Endothelial cell of umbilical vein (primary cell): ENCODE results near the gene SLC30A1. TPM values are rescaled to one million over a fixed set of nuclear protein-coding genes. Genes with fewer than 3 reads are reported as not detected.

Experiments
- BruUV-seq: library from RNA; stranded (reverse); fragments of 400-500 nt; replicated peaks from 2 replicates; lab custom pipeline; 2021; lab: Mats Ljungman, UMichigan
- CTCF ChIA-PET: fragments of 300-600, 350-600 bp; sonication (Branson Sonifier 250); formaldehyde crosslinking; loops from one replicate; lab custom pipeline; 2021; ENCODE audit warnings: antibody characterized with exemption, inconsistent platforms; lab: Charles Lee
- POLR2A ChIA-PET: fragments of 300-600, 350-600 bp; sonication (Branson Sonifier 250); formaldehyde crosslinking; loops from one replicate; lab custom pipeline; 2021; ENCODE audit warnings: antibody characterized with exemption, inconsistent platforms; lab: Charles Lee
- DNase-seq: peaks from one replicate; pipeline ENCODE4 v3.0.0-alpha.2; 2011; ENCODE audit warnings: low read depth, low spot score
- FAIRE-seq: peaks from 2 replicates; lab custom pipeline; 2011; peaks lifted over from hg19 to GRCh38; lab: Jason Lieb, UNC
- H2AFZ ChIP-seq: 2 replicates; pipeline ENCODE4 v1.6.0; 2012; ENCODE audit warnings: low read depth, low read length, control low read depth, inconsistent platforms
- H3K27ac ChIP-seq: 2 replicates; pipeline ENCODE4 v1.5.1; 2011; ENCODE audit warnings: low read depth, mild to moderate bottlenecking, control low read depth, low read length, moderate library complexity; ENCODE audit not compliant: insufficient read depth
- H3K27me3 ChIP-seq, 2 experiments: 2 replicates each; pipeline versions ENCODE4 v1.6.0 to v1.6.1; 2011; ENCODE audit warnings: low read length in 2 of 2, mixed read lengths in 1 of 2; ENCODE audit not compliant: control insufficient read depth in 2 of 2, insufficient read depth in 2 of 2
- H3K36me3 ChIP-seq, 2 experiments: 2 replicates in 1 of 2; 3 replicates in 1 of 2; pipeline ENCODE4 v1.5.1; 2011; ENCODE audit warnings: low read length in 2 of 2, mild to moderate bottlenecking in 1 of 2, moderate library complexity in 1 of 2; ENCODE audit not compliant: control insufficient read depth in 2 of 2, insufficient read depth in 2 of 2; ENCODE audit errors: extremely low read depth in 1 of 2
- H3K4me1 ChIP-seq: 3 replicates; pipeline ENCODE4 v1.5.1; 2011; ENCODE audit warnings: mild to moderate bottlenecking, low read length; ENCODE audit not compliant: control insufficient read depth, insufficient read depth; ENCODE audit errors: extremely low read depth
- H3K4me2 ChIP-seq: 2 replicates; pipeline ENCODE4 v1.6.1; 2011; ENCODE audit warnings: low read length, control low read depth, mixed read lengths; ENCODE audit not compliant: insufficient read depth
- H3K4me3 ChIP-seq, 3 experiments: fragments of 200-600 bp in 1 of 3; sonication (generic), shearing (Covaris generic) in 1 of 3; replicated peaks in 1 of 3; 2 replicates each; pipeline ENCODE4 v1.5.1; 2011 to 2016; ENCODE audit warnings: control low read depth in 3 of 3, low read length in 3 of 3, mild to moderate bottlenecking in 2 of 3, inconsistent platforms in 1 of 3, low read depth in 1 of 3, moderate library complexity in 1 of 3; ENCODE audit not compliant: insufficient read depth in 1 of 3
- H3K79me2 ChIP-seq: 2 replicates; pipeline ENCODE4 v1.6.0; 2012; ENCODE audit warnings: low read length, inconsistent platforms; ENCODE audit not compliant: control insufficient read depth, insufficient read depth
- H3K9ac ChIP-seq: replicated peaks from 2 replicates; pipeline ENCODE3; 2011; ENCODE audit warnings: low read length, control low read depth; ENCODE audit not compliant: insufficient read depth; ENCODE audit errors: extremely low read depth
- H3K9me1 ChIP-seq: replicated peaks from 3 replicates; pipeline ENCODE4 v1.6.0; 2011; ENCODE audit warnings: mild to moderate bottlenecking, low read length; ENCODE audit not compliant: control insufficient read depth, insufficient read depth; ENCODE audit errors: extremely low read depth
- H3K9me3 ChIP-seq: replicated peaks from 2 replicates; pipeline ENCODE4 v1.5.1; 2012; ENCODE audit warnings: low read length, inconsistent platforms; ENCODE audit not compliant: control insufficient read depth, insufficient read depth
- H4K20me1 ChIP-seq: replicated peaks from 2 replicates; pipeline ENCODE3; 2011; ENCODE audit warnings: mild to moderate bottlenecking, low read length; ENCODE audit not compliant: control insufficient read depth, insufficient read depth; ENCODE audit errors: extremely low read depth
- GATA2 ChIP-seq: IDR thresholded peaks from 2 replicates; pipeline ENCODE4 v1.7.0; 2011; ENCODE audit warnings: low read depth, mild to moderate bottlenecking, moderate library complexity, mixed read lengths, low read length; ENCODE audit not compliant: insufficient read length, insufficient read depth
- MYC ChIP-seq: IDR thresholded peaks from one replicate; pipeline ENCODE4 v1.6.1; 2011; ENCODE audit warnings: mild to moderate bottlenecking, low read depth, low read length
- dilution Hi-C: fragments of 300-500 bp; cut with MboI; formaldehyde crosslinking; loops from one replicate; pipeline ENCODE4 v1.15.0; 2019; ENCODE audit warnings: low sequenced_read_pairs; ENCODE audit not compliant: extremely low pct_ligation_motif_present
- intact Hi-C: fragments of 100-400 bp; cut with micrococcal nuclease; formaldehyde crosslinking; loops from one replicate; pipeline ENCODE4 v1.10.0; 2022
- polyA plus RNA-seq, 4 experiments: library from polyadenylated mRNA; depleted of rRNA in 3 of 4; stranded (reverse) in 3 of 4; unstranded in 1 of 4; fragments of >200 nt; gene quantifications; 2 replicates each; pipeline versions ENCODE4 v1.2.1 to v1.2.3, GENCODE V29; 2011 to 2012; ENCODE audit warnings: missing spikeins in 1 of 4
- total RNA-seq: library from RNA; stranded (reverse); gene quantifications from 2 replicates; pipeline ENCODE4 v1.2.3, GENCODE V29; 2021
- TF ChIP-seq, protein P1 (sequence below), 2 donors: IDR thresholded peaks; 1 replicate in 1 of 2; 2 replicates in 1 of 2; pipeline ENCODE4 v1.5.1; 2011; ENCODE audit warnings: low read length in 2 of 2, mild to moderate bottlenecking in 2 of 2, moderate library complexity in 2 of 2, control low read depth in 1 of 2, inconsistent platforms in 1 of 2, low read depth in 1 of 2; ENCODE audit not compliant: insufficient read depth in 1 of 2; ENCODE audit errors: extremely low read depth in 1 of 2
- TF ChIP-seq, protein P2 (sequence below): IDR thresholded peaks from 2 replicates; pipeline ENCODE4 v1.6.1; 2011; ENCODE audit not compliant: insufficient read depth, insufficient read length

The SLC30A1 gene
- total and polyA plus RNA-seq, 2 donors (not counting 3 experiments of a cell fraction or from before 2014, with no cell fraction given): 5.5 to 21.5 TPM

DNA sequence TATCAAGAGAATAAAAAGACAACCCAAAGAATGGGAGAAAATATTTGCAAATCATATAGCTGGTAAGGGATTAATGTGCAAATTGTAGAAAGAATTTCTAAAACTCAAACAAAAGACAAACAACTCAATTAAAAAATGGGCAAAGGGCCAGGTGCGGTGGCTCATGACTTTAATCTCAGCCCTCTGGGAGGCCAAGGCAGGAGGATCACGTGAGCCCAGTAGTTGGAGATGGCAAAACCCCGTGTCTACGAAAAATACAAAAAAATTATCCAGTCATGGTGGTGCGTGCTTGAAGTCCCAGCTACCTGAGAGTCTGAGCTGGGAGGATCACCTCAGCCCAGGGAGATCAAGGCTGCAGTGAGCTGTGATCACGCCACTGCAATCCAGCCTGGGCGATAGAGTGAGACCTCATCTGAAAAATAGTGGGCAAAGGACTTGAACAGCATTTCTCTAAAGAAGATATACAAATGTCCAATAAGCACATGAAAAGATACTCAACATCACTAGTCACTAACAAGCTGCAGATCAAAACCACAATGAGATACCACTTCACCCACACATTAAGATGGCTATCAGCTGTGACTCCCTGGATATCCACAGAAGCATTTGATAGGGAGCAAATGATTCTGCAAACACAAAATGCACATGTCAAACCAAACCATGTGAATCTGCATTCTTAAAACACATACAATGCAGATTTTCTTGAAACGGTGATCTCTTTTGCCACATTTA lies 20.9 kb downstream of the SLC30A1 start:
- TF ChIP-seq, protein P1, sequence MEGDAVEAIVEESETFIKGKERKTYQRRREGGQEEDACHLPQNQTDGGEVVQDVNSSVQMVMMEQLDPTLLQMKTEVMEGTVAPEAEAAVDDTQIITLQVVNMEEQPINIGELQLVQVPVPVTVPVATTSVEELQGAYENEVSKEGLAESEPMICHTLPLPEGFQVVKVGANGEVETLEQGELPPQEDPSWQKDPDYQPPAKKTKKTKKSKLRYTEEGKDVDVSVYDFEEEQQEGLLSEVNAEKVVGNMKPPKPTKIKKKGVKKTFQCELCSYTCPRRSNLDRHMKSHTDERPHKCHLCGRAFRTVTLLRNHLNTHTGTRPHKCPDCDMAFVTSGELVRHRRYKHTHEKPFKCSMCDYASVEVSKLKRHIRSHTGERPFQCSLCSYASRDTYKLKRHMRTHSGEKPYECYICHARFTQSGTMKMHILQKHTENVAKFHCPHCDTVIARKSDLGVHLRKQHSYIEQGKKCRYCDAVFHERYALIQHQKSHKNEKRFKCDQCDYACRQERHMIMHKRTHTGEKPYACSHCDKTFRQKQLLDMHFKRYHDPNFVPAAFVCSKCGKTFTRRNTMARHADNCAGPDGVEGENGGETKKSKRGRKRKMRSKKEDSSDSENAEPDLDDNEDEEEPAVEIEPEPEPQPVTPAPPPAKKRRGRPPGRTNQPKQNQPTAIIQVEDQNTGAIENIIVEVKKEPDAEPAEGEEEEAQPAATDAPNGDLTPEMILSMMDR (IDR thresholded peaks at IDR 0.05; ENCODE audit: extremely low read depth in 1 of 2, insufficient read depth in 1 of 2, low read depth in 1 of 2, low read length in 2 of 2): no peak
- TF ChIP-seq MYC (no peak), GATA2 (no peak)
- TF ChIP-seq, protein P2, sequence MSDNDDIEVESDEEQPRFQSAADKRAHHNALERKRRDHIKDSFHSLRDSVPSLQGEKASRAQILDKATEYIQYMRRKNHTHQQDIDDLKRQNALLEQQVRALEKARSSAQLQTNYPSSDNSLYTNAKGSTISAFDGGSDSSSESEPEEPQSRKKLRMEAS: no peak
- Histone ChIP-seq H3K9me3 (no peaks in the 10 kb centered on the region), H3K27ac (no peak overlapping the region), H3K4me2 (no peak overlapping the region), H3K9me1 (no peaks in the 10 kb centered on the region), H3K79me2 (no peaks in the 10 kb centered on the region), H3K9ac (no peak overlapping the region), H2AFZ (no peak overlapping the region), H3K36me3 (no peaks in the 10 kb centered on the region), H3K27me3 (no peaks in the 10 kb centered on the region), H4K20me1 (no peaks in the 10 kb centered on the region), H3K4me1 (no peaks in the 10 kb centered on the region), H3K4me3 (no peak overlapping the region)
- POLR2A ChIA-PET: no interaction called here
- intact Hi-C loops: no loop called here
- DNase-seq (no peak), FAIRE-seq (no peak)
- dilution Hi-C loops: no loop called here
- BruUV-seq: no TSS peak
- CTCF ChIA-PET: interaction anchor here (1.2 to 1.4 kb wide), 2 partner anchors 9 to 37 kb away, joined by 3 read pairs; no protein-coding TSS in a partner anchor
